Measurements from ENCODE around the gene SLC15A5.

The SLC15A5 gene

GRCh38 chr12:16260206-16260605, 17.3 kb downstream of the SLC15A5 start:
- ATAC-seq, result no peak
- DNase-seq, result no peak

- no peak for ATAC-seq
- no peak for DNase-seq
Observed at GRCh38 chr12:16258963-16259362, 18.5 kb downstream of the SLC15A5 start.

DNA sequence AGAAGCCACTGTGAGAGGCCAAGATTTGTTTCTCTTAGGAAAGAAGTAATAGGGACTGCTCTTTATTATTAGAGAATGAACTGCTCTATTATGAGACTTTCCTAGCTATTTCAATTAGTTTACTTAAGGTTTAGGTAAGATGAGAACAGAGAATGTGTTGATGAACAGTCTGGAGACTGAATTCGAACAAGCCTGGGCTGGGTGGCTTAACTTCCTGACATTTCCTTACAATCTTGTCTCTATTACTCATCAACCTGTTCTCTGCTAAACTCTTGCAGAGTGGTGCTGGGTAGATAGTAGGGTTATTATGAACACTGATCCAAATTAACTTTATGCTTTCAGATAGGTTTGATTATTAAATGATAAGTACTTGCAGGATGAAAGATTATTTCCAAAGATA, 31.2 kb downstream of the SLC15A5 start:
- DNase-seq (no peak), ATAC-seq (no peak)

DNA sequence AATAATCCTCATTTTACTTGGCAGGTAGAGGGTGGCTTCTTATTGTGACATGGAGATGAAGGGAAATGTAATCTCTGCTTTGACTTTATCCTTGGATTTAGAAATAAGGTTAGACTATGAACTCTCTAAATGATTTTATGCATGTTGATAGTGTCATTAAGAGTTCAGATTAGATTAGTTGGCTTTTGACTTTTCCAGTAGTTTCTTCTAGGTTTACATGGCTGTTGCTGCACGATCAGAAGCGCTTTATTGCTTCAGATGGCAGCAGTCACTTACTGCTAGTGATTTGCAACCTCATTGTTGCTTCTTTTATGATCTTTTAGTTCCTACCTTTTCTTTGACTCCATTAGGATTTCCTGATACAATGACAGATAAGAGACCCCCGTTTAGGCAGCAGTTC, 32.3 kb downstream of the SLC15A5 start:
- no peak for ATAC-seq

DNA sequence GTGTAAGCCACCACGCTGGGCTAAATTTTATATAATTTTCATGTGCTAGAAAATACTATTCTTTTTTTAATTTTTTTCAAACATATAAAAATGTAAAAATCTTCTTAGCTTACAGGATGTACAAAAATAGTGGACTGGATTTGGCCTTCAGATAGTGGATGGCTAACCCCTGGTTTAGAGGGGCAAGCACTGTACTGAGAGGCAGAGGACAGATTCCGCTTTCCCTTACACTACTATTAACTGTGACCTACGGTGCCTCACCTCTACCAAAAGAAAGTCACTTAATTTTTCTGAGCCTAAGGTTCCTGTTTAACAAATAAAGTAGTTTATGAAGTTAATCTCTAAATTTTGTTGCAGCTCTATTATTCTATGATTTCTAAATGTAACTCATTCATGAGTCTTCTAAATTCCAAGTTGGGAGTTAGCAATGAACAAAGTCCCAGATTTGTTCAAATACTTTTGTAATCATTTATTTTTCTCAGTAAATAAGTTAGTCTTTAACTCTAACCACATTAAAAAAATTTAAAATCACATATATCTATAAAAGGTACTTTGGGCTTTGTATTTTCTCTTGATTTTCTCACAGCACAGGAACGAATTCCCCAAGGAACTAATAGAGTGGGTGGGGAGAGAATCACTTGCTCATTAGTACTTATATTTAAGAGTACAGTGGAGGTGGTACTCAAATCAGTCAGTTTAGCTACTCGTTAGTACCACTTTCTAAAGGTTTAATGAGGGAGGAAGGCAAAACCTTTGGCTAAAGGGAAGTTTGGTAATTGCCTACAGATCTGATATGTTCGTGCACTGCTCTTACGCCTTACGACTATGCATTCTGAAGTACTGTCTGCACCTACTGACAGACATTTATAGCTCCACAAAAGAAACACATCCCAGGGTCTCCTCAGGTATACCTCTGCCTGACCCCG, 33.7 kb downstream of the SLC15A5 start:
- ATAC-seq (no peak), DNase-seq (no peak)

More for the DNA sequence above, 32.3 kb downstream of the SLC15A5 start:
- DNase-seq, result no peak

DNA sequence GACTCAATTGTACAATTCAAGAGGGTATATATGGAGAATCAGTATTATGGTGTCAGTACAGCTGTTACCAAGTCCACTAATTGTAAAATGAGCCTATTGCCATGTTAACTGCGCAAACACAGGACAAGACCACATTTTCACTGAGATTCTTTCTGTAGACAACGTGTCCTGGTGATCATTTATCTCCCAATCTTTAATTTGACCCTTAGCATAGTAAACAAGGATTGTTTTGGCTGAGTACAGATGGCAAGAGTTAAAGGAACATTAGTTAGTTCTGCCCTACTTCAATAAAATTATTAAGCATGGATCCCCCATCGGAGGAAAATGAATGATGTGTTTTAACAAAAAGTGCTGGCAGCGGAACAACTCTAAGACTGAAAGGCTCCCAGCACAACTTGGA, 36.1 kb downstream of the SLC15A5 start:
- DNase-seq (no peak), ATAC-seq (no peak)

DNA sequence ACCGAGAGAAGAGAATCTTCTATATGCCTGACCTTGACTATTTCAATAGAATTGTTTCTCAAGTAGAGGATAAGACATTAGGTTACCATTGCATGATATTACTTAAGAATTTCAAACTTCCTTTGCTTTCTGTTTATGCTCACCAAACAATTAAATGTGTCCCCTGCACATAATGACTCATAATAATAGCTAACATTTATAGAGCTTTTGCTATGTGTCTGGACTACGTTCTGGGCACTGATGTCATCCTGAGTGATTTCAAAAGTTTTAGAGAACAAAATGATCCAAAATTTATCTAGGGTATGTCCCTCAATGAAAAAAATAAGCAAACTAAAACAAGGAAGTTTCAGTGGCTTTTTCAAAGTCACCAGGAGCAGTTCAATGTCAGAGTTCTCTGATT, 38.8 kb downstream of the SLC15A5 start:
- ATAC-seq, result no peak

DNA sequence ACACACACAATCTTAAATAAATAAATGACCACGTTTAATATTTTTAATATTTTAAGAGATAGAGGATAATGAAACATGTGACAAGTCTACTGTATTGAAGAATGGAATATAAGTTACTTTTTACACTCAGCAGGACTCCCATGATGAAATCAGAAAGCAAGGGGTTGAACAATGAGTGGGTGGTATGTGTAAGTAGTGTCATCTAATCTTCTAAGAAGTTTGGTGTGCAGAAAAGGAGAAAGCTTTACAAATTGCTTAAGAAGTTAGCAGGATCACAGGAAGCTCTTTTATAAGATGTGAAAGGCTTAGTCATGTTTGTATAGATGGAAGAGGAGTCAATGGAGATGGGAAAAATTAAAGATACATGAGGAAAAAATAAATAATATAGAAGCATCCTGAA, 47.8 kb downstream of the SLC15A5 start:
- DNase-seq (no peak), ATAC-seq (no peak)

More for the DNA sequence above, 38.8 kb downstream of the SLC15A5 start:
- no peak for DNase-seq

DNA sequence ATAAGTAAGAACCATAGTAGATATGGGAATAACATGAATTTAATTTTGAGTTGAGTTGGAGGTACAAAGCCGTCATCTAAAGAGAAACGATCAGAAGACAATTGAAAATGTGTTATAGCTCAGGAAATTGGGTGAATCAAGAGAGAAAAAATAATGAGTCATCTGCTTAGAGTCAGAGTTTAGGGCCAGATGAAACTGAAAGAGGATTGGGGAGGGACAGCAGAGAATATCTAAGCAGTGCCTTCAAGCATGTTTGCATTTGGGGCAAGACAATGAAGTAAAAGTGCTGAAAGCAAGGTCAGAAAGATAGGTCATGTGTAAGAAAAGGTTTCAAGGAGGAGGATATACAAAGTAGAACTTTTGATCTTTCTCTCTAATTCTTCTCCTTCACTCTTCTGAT, 49.4 kb downstream of the SLC15A5 start:
- DNase-seq (no peak), ATAC-seq (no peak)

GRCh38 chr12:16225692-16226091, 51.8 kb downstream of the SLC15A5 start:
- ATAC-seq (no peak), DNase-seq (no peak)

DNA sequence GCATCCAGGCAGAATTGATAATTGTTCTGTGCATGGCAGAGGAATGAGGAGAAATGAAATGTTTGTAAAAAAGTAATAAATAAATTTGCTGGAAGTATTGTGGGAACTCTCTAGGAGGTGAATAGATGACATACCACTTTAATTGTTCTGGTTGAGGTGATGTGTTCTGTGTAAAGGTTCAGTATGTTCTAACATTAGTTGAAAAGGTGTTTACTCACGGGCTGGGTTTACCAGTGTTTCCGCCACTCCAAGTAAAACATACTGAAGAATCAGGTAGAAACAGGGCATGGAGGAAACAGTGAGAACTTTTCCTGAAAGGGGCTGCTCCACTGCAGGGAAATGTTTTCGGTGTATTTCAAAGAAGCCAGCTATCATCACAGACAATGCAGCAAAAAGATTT, 53.3 kb downstream of the SLC15A5 start:
- no peak for DNase-seq
- ATAC-seq, result no peak

- DNase-seq (no peak), ATAC-seq (no peak)
Observed at GRCh38 chr12:16221776-16222175, 55.7 kb downstream of the SLC15A5 start.

DNA sequence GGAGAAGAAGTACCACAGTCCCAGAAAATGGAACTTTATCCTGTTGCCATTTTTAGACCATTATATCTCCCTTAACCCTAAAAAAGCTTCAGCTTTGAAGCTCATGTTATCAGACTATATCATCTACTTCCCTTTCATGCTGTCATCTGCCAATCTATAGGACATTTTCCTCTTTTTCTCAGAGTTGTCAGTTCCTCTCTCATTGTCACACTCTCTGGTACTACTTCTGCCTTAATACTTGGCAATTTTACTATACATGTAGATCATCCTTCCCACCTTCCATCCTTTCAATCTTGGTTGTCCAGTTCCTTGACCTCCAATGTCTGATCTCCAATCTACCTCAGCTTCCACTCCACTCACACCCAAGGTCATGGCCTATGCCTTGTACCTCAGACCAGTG, 57.4 kb downstream of the SLC15A5 start:
- ATAC-seq, result no peak
- no peak for DNase-seq

- ATAC-seq, result no peak
- no peak for DNase-seq
Observed at GRCh38 chr12:16218934-16219751, 58.3 kb downstream of the SLC15A5 start.

DNA sequence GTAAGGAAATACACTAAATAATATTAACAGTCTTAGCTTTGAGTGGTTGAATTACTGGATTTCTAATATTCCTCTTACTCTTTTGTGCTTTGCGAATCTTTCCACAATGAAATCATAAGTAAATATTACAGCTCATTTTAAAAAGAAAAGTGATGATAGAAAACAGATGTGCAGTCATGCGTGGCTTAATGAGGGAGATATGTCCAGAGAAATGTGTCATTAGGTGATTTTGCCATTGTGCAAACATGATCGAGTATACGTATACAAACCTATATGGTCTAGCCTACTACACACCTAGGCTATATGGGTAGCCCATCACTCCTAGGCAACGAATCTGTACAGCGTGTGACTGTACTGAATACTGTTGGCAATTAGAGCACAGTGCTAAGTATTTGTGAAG, 59.3 kb downstream of the SLC15A5 start:
- ATAC-seq (no peak), DNase-seq (no peak)

- no peak for DNase-seq
- no peak for ATAC-seq
Observed at GRCh38 chr12:16211731-16212130, 65.8 kb downstream of the SLC15A5 start.

DNA sequence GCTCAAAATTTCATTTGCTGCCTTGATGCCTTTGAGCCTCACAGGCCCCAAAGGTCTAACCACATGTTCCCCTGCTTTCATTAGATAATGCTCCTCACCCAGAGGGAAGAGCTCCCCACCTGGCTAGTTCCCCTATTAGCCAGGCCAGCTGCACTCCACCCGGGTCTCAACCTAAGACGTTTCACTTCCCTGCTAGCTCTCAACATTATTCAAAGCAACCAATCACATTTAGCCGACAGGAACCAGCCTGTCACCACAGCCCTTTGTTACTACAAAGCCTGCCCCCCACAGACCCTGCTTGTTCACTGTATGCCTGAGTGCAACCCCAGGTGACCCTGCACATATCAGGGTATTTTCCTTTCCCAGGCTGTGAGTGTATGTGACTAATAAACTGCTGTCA, 78.6 kb downstream of the SLC15A5 start:
- DNase-seq, result no peak
- no peak for ATAC-seq

GRCh38 chr12:16197600-16197999, 79.9 kb downstream of the SLC15A5 start:
- ATAC-seq, result no peak
- DNase-seq, result no peak

DNA sequence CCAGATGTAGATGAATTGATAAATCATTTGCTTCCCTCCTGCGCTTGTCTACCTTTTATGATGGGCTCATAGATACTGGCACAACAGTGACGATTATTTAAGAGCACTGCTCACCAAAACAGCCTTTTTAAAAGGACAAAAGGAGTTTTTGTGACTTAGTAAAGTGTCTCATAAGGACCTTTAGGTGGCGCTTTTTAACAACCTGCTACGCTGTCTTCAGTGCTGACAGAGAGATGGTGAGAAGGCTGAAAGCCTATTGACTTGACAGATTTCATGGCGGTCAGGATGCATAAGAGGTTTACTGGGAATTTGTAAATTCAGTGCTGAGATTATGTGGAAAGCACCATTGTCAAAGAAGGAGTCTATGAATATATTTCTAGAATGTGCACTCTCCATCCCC, 87.6 kb downstream of the SLC15A5 start:
- ATAC-seq, result no peak
- no peak for DNase-seq

DNA sequence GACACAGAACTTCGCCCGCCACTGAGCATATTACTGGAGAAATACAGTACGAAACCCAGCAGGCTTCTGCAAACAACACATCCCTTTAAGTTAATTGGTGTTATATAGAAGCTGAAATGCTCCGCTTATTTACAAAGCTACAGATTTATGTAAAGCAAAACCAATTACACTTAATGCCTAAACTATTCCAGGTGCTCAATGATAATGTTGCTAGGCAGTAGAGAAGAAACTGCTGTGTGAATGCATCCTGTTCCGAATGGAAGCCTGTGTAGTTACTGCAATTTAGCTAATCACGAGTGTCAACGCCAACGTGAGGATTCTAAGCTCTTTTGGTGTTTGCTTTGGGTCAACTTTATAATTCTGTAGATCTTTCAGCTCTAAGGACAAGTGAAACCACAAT, 89.8 kb downstream of the SLC15A5 start:
- DNase-seq (no peak), ATAC-seq (no peak)

- DNase-seq (no peak), ATAC-seq (no peak)
Observed at GRCh38 chr12:16184681-16185080, 92.8 kb downstream of the SLC15A5 start.

DNA sequence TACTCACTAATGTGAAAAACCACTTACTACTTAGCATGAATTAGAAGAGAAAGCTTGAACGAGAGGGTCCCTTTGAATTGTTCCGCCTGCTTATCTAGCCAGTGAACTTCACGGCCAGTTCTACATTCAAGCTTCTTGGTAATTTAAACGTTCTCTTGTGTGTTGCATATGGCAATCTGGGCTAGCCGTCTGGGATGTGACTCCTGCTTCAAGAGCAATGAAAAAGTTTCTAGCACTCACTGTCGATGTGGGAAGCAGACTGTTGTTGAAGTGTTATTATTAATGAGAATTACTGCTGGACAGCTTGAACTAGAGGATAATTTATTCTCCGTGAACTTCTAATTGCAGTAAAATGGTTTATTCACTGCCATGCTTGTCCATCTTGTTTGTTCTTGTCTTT, 93.9 kb downstream of the SLC15A5 start:
- ATAC-seq (no peak), DNase-seq (no peak)

- no peak for DNase-seq
- no peak for ATAC-seq
Observed at GRCh38 chr12:16175840-16176239, 101.6 kb downstream of the SLC15A5 start.
